Fibroblast of upper back skin (primary cell): ENCODE measurements around the gene GALNT12.

Source experiments
- DNase-seq: peaks from one replicate; pipeline ENCODE4 v3.0.0-alpha.2; 2013

The GALNT12 gene

DNA sequence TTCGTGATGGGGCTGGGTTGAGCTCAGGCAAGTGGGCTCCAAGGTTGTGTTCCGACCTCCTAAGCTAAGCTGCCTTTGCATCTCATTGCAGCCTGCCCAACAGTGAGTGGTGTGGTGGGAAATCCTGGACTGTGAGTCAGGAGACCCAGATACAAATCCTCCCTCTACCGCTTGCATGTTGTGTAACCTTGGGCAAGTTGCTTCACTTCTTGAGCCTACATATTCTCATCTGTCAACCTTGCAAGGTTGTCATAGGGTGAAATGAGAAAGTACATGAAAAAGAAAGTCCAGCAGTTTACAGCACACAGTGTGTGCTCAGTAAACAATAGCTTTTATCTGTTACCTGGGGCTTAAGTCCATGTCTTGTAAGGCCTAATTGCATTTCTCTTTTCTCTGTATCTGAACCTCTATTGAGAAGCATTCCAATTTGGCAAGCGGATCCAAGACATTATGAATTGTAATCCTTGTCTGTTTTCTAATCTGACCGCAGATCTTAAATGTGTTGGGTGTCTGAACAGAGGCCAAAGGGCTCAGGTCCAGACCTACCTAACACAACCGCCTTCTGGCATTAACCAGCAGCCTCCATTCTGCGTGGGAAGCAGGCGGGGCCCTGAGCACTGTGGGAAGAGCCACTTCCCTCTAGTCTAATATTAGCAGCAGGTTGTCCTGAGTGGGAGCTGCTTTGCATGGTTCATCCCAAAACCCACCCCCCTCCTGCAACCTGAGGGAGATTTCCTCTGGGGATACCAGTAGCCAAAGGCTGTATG, 1.8 kb upstream of the GALNT12 start:
- peak; percentile 55 for DNase-seq

DNA sequence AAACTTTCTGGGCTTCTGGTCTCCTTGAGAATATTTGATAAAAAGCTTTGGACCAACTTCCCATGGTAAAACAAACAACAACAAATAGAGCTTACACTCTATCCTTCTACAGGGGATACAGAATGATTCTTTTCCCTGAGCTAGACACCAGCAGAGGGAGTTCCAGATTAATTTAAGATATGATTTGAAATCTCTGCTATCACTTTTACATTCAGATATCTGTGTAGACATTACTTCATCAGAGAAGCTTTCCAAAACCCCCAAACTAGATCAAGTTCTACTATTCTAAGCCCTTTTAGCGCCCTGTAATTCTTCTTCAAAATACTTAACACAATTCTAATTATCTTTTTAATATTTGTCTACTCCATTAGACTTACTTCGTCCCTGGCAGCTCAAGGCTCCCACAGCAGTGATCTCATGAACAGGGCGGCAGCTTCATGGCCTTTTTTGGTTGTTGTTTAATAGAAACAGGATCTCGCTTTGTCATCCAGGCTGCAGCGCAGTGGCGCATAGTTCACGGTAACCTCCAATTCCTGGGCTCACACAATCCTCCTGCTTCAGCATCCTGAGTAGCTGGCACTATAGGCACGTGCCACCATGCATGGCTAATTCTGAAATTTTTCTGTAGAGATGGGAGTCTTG, 955 bp upstream of the GALNT12 start:
- DNase-seq = no peak

DNA sequence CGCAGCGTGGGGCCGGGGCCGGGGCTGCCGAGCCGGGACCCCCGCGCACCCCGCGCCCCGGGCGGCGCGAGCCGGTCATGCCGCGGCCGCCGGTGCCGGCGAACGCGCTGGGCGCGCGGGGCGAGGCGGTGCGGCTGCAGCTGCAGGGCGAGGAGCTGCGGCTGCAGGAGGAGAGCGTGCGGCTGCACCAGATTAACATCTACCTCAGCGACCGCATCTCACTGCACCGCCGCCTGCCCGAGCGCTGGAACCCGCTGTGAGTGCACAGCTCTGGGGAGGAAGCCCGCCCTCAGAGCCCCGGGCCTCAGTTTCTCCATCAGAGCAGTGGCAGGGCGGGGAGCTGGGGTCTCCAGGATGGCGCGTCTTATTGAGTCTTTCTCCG, 335 bp downstream of the GALNT12 start:
- DNase-seq = no peak

DNA sequence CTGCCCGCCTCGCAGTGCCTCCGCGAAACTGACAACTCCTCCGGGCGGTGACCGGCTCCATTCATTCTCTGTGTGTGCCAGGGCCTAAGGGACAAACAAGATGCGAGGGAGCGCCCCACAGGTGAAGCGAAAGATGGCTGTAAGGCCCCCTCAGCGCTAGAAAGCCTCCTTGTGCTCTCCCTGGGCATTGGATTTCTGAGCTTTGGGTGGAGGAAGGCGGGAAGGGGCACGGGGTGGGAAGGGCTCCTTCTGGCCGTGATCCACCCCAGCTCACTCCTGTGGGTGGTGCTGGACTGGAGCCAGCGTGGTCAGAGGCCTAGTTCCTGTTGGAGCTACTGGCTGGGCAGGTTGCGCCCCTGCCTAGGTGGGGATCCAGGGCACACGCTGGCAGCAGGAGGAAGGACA, 943 bp downstream of the GALNT12 start:
- DNase-seq = no peak

- DNase-seq = no peak
These were observed 1.4 kb downstream of the GALNT12 start for GRCh38 chr9:98808875-98809274.

DNA sequence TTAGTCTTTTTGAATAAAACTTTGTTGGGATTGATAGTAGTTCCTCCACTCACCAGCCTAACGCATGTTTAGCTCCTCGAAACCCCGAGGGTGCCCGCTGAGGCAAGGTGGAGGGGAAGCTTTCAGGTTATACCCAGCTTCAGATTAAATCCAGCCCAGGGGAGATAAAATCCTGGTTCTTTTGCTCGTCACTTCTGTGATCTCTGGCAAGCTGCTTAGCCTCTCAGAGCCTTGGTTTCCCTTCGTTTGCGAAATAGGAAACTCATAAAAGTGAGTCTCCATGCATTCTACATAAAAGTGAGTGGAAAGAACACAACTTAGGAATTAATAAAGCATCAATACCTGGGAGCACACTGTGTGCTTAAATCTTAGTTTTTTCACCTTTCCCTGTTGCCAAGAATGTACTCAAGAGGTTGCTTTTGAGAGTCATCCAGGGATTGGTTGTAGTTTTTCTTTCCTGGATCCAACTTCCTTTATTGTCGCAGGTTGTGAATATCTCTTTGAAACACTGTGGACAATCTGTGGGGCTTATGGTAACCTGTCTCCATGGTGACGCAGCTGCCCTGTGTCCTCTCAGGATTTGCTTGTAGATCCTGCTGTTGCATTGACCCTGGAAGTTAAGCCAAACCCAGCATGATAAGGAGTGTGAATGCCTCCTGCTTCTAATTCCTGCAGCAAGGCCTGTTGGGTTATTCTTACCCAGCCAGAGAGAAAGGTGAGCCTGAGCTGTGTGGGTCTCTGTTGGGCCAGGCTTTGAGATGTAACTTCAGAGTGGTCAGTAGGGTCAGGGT, 2.0 kb downstream of the GALNT12 start:
- no peak for DNase-seq

DNA sequence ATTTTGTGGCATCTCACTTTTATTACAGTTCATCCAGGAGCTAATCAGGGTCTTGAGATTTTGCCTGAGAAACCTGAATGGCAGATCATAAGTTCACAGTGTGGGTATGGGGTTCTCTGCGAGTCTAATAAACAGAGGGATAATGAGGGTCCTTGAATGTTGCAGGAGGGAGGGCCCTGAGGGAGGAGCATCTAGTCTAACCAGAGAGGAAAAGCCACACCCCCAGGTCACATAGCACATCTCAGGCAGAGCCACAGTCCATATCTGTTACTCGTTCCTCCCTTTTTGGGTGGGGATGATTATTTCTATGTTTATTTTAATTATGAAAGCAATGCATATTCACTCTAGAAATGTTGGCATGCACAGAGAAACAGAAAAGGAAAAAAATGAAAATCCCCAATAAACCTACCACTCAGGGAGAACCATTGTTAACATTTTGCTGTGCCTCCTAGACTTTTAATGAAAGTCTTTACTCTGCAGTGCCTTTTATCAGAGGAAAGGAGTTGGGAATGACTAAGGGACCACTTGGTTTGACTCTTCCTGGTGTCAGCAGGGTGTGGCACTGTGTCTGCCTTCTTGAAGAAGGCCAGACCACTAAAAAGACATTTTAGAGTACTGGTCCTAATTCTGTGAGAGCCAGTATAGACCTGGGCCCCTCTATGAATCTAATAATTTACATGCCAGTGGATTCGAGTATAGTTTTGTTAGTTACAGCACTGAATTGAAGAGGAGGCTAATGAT, 2.8 kb downstream of the GALNT12 start:
- no peak for DNase-seq

GRCh38 chr9:98811051-98811650, 3.7 kb downstream of the GALNT12 start:
- peak; percentile 81 for DNase-seq

- DNase-seq = no peak
These were observed 8.0 kb downstream of the GALNT12 start for GRCh38 chr9:98815391-98815951.

DNA sequence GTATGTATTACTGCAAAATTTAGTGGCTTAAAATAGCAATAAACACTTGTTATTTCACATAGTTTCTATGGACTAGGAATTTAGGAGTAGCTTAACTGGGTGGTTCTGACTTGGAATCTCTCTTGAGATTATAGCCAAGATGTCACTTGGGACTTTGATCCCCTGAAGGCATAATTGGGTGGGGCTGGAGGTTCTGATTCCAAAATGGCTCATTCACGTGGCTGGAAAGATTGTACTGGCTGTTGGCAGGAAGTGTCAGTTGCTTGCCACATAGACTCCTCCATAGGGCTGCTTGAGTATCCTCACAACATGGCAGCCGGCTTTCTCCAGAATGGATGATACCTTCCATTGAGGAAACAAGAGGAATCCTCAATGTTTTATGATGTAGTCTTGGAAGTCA, 11.3 kb downstream of the GALNT12 start:
- DNase-seq = no peak

DNA sequence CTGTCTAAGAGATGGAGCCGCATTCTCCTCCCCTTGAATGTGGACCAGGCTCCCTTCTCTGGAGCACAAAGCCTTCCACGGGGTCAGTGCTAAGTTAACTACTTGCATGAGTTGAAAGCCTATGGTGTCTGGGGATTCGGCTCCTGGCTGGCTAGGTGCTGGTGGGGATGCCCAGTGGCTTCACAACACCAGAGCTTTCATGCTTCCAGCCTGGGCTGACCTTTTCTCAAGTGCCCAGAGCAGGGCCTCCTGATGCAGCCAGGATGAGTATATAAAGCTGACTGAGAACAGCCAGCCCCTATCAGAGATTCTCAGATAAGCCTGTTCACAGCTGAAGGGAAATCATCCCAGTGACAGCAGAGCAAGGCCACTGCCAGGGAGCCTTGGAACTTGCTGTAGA, 11.8 kb downstream of the GALNT12 start:
- no peak for DNase-seq

DNA sequence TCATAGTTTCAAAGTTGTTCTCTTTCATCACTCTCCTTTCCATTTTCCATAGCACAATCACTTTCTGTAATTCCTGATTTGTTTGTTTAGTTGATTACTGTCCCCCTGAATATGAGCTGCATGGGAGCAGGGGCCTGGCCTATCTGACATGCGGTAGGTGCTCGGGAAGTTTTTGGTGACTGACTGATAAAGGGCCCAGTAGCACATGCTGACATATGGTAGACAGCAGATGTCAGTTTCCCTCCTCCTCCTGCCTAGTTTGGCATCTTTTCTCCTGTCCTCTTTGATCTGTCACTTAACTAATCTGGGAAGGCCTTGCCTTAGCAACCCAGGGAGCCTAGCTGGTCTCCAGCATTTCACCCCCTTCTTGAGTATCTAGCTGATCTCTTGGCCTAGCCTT, 14.4 kb downstream of the GALNT12 start:
- DNase-seq = no peak

DNA sequence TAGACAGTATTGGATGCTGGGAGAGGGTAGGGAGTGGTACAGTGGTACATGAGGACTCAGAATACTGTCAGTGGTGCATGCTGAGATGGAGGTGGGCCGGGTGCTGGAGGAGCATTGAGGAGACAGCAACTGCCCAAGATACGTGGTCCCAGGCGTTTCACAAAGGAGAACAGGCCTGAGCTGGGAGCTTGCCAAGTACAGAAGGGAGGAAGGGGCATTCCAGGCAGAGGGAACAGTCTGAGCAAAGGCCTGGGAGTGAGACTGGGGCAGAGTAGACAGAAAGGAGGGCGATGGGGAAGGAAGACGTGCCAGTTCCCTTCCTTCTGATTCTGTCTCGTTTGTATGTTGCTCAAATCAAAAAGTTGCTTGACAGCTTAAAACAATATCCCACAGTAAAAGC, 15.2 kb downstream of the GALNT12 start:
- no peak for DNase-seq

GRCh38 chr9:98823666-98824334, 16.3 kb downstream of the GALNT12 start:
- DNase-seq = no peak

- DNase-seq = no peak
These were observed 17.9 kb downstream of the GALNT12 start for GRCh38 chr9:98825414-98825813.

GRCh38 chr9:98826716-98827115, 19.2 kb downstream of the GALNT12 start:
- no peak for DNase-seq

DNA sequence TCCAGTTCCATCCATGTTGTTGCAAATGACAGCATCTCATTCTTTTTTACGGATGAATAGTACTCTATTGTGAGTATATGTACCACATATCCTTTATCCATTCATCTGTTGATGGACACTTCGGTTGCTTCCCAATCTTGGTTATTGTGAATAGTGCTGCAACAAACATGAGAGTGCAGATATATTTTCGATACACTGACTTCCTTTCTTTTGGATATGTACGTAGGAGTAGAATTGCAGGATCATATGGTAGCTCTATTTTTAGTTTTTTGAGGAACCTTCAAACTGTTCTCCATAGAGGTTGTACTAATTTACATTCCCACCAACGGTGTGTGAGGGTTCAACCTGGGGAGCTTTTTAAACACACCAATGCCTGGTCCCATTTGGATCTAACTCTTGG, 22.3 kb downstream of the GALNT12 start:
- DNase-seq = no peak

GRCh38 chr9:98830554-98830953, 23.1 kb downstream of the GALNT12 start:
- no peak for DNase-seq

DNA sequence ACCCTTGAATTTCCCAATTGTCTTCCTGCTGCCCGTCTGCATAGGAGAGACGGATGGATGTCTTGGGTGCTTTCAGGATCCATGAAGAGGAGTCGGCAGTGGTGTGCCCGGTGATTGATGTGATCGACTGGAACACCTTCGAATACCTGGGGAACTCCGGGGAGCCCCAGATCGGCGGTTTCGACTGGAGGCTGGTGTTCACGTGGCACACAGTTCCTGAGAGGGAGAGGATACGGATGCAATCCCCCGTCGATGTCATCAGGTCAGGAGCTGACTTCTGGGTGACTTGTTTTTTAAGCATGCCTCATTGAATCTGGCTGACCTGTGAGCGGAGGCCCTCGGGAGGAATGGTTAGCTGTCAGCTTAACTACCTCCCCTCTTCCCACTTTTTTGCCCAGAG, 24.2 kb downstream of the GALNT12 start:
- DNase-seq = no peak

GRCh38 chr9:98832768-98833089, 25.3 kb downstream of the GALNT12 start:
- no peak for DNase-seq

DNA sequence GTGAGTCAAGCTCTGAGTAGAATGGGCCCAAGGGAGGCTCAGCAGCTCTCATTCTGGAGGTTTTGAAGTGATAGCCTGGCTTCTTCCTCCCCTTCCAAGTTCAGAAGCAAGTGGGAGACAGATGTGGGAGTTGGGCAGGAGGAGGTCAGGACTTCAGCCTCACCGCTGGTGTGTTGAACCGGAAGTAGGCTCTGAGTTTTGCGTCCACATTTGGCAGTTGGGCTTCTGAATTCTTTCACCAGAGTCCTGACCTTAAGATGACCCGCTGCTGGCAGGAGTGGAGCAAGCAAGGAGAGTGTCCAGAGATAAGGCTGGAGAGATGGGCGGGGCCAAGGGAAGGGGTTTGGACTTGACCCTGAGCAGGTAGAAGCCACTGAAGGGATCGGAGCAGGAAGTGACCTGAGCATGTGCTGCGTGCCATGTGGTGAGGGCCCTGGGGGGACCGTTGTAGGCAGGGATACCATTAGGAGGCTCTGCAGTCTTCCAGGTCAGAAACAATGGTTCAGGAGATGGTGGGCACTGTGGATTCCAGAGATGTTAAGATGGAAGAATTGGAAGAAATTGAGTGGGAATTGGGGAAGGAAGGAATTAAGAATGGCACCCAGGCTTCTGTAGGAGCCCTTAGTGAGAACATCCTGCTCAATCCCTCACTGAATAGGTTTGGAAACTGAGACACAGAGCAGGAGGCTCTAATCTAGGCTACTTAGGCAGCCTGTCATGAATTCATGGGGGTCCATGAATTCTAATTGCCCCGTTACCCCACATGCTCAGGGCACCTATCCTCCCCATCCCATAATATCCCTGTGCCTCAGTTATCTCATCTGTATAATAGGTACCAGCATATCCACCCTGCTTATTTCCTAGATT, 25.9 kb downstream of the GALNT12 start:
- DNase-seq = no peak
